Measurements from ENCODE around the gene MOAP1. TPM values are rescaled to one million over a fixed set of nuclear protein-coding genes. Genes with fewer than 3 reads are reported as not detected.

MOAP1 gene
- total and polyA plus RNA-seq, 2 of the 8 experiments (the other 6 are each of a cell fraction or from before 2014, with no cell fraction given): 18.3 to 20.1 TPM

DNA sequence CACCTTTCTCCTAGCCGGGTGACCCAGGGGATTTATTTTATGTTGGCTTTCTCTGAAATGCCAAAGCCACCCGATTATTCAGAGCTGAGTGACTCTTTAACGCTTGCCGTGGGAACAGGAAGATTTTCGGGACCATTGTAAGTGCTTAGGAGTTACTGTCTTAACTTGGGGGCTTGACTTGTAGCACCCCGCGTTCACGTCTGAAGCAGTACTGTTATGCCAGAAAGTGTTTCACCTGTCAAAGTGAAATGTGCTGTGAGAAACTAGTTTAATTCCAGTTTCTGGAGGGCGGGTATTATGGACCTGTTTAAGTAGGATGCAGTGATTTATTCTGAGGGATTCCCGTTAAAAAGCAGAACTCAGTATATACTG is 638 bp upstream of the MOAP1 start:
- Histone ChIP-seq H3K4me3 (ENCODE audit: extremely low read depth in 1 of 4, insufficient read depth in 2 of 4, low read depth in 3 of 4, low read length in 4 of 4) (peak overlapping the region; percentile 87 to 95 (median 94)), H2BK120ac (replicated peaks; ENCODE audit: low read depth, low read length) (no peak overlapping the region), H3K23me2 (ENCODE audit: low read depth, low read length) (peaks cover 2% of the 10 kb centered on the region; the same call in 1 of the 2 replicates), H3K14ac (ENCODE audit: insufficient read length) (no peak overlapping the region), H3K79me1 (ENCODE audit: low read depth, low read length) (peaks cover 5% of the 10 kb centered on the region), H3K36me3 (ENCODE audit: control insufficient read depth in 2 of 4, insufficient read depth in 4 of 4, low read length in 3 of 4) (peaks cover 0 to 17% (median 0%) of the 10 kb centered on the region in 4 experiments; a peak in 3 of 8 replicates), H4K91ac (replicated peaks; ENCODE audit: insufficient read length, low read length) (no peak overlapping the region), H2BK20ac (ENCODE audit: low read length) (no peak overlapping the region), H3K18ac (ENCODE audit: extremely low read depth, low read length) (no peak overlapping the region), H4K20me1 (replicated peaks in 1 of 2; ENCODE audit: control insufficient read depth in 1 of 2, insufficient read depth in 2 of 2, low read length in 2 of 2) (no peaks in the 10 kb centered on the region), H3K79me2 (ENCODE audit: control insufficient read depth in 1 of 2, insufficient read depth in 2 of 2, low read length in 2 of 2) (peaks cover 4 to 23% of the 10 kb centered on the region in 2 experiments; a peak in 3 of 4 replicates), H3K4me1 (replicated peaks in 1 of 4; ENCODE audit: control insufficient read depth in 3 of 4, insufficient read depth in 4 of 4, low read length in 3 of 4) (peaks cover 0 to 5% (median 2%) of the 10 kb centered on the region in 4 experiments; a peak in 3 of 7 replicates), H3K27ac (ENCODE audit: low read depth, low read length) (0 out of 2 replicates have a peak overlapping the region, but pooled peaks have one; percentile 8), H3K23ac (ENCODE audit: insufficient read length) (no peak overlapping the region), H3K4me2 (ENCODE audit: insufficient read depth in 1 of 2, low read depth in 2 of 2, low read length in 2 of 2) (peak overlapping the region; percentile 67 to 75), H2BK5ac (ENCODE audit: low read depth, low read length) (no peak overlapping the region), H4K5ac (ENCODE audit: insufficient read length, low read depth, low read length) (no peak overlapping the region), H3K9me3 (ENCODE audit: insufficient read depth in 2 of 2, low read depth in 1 of 2, low read length in 1 of 2) (no peaks in the 10 kb centered on the region), H2BK15ac (ENCODE audit: low read length) (no peak overlapping the region), H2AK5ac (ENCODE audit: low read depth, low read length) (no peak overlapping the region), H2AFZ (ENCODE audit: low read length) (peak overlapping the region; percentile 68), H2BK12ac (ENCODE audit: low read depth, low read length) (no peak overlapping the region), H3K9ac (replicated peaks in 1 of 4; ENCODE audit: extremely low read depth in 1 of 4, low read depth in 3 of 4, low read length in 3 of 4) (peak overlapping the region; percentile 54 to 89 (median 80)), H3K56ac (replicated peaks; ENCODE audit: insufficient read length, low read depth, low read length) (no peak overlapping the region), H3K4ac (replicated peaks; ENCODE audit: insufficient read length, low read depth, low read length) (peak overlapping the region; percentile 9), H4K8ac (ENCODE audit: extremely low read depth, insufficient read depth, low read length) (no peak overlapping the region; the same call in 1 of the 2 replicates), H3K27me3 (replicated peaks in 1 of 4; ENCODE audit: control insufficient read depth in 3 of 4, extremely low read depth in 1 of 4, insufficient read depth in 3 of 4, low read length in 3 of 4) (no peaks in the 10 kb centered on the region)
- CTCF ChIA-PET (ENCODE audit: partially characterized antibody): interaction anchor here (1.0 to 2.2 kb wide), 4 partner anchors 8 to 72 kb away, joined by 3 to 19 read pairs (median 3); partner anchors contain the start of genes GON7 and UBR7
- peak; percentile 42 for FAIRE-seq
- WGBS, 2 experiments (ENCODE audit: extremely low coverage in 1 of 2, insufficient coverage in 1 of 2, insufficient read length in 1 of 2, insufficient replicate concordance in 2 of 2, low coverage in 1 of 2, low lambda C conversion rate in 2 of 2, missing lambda C conversion rate in 1 of 2): 3% methylated on average over 10 of the region's 10 CpGs; no CpG with 5 or more reads in 1 of the 2 experiments
- DNase-seq (ENCODE audit: low read depth in 1 of 2, low spot score in 2 of 2): no peak
- POLR2A ChIA-PET (ENCODE audit: partially characterized antibody): interaction anchor here (0.6 to 3.1 kb wide), 6 partner anchors 9 to 243 kb away, joined by 3 to 25 read pairs (median 4); partner anchors contain the start of genes GON7 and UBR7
